ENCODE results near the gene ENKUR.

The ENKUR gene

GRCh38 chr10:24989867-24990266, 26.1 kb downstream of the ENKUR start:
- Histone ChIP-seq H3K9me3 (replicated peaks; ENCODE audit: low read length) (no peaks in the 10 kb centered on the region), H3K4me3 (ENCODE audit: low read length) (no peak overlapping the region), H3K4me1 (ENCODE audit: control insufficient read depth, insufficient read depth, low read length) (no peaks in the 10 kb centered on the region), H3K9ac (ENCODE audit: low read depth, low read length) (no peak overlapping the region), H3K27me3 (ENCODE audit: control insufficient read depth, insufficient read depth, low read length) (no peaks in the 10 kb centered on the region), H3K4me2 (ENCODE audit: low read length) (no peak overlapping the region), H3K36me3 (ENCODE audit: insufficient read depth, low read length) (no peaks in the 10 kb centered on the region)

- Histone ChIP-seq H3K4me3 (ENCODE audit: low read length) (no peak overlapping the region), H3K4me1 (ENCODE audit: control insufficient read depth, insufficient read depth, low read length) (no peaks in the 10 kb centered on the region), H3K27me3 (ENCODE audit: control insufficient read depth, insufficient read depth, low read length) (no peaks in the 10 kb centered on the region), H3K9me3 (replicated peaks; ENCODE audit: low read length) (no peaks in the 10 kb centered on the region), H3K4me2 (ENCODE audit: low read length) (no peak overlapping the region), H3K36me3 (ENCODE audit: insufficient read depth, low read length) (no peaks in the 10 kb centered on the region), H3K9ac (ENCODE audit: low read depth, low read length) (no peak overlapping the region)
Observed at GRCh38 chr10:24988831-24989640, 26.9 kb downstream of the ENKUR start.

- H3K4me1 ChIP-seq (ENCODE audit: control insufficient read depth, insufficient read depth, low read length) = no peaks in the 10 kb centered on the region
- H3K36me3 ChIP-seq (ENCODE audit: insufficient read depth, low read length) = no peaks in the 10 kb centered on the region
- no peaks in the 10 kb centered on the region for H3K27me3 ChIP-seq (ENCODE audit: control insufficient read depth, insufficient read depth, low read length)
- H3K9ac ChIP-seq (ENCODE audit: low read depth, low read length) = no peak overlapping the region
- H3K9me3 ChIP-seq (replicated peaks; ENCODE audit: low read length) = no peaks in the 10 kb centered on the region
- H3K4me3 ChIP-seq (ENCODE audit: low read length) = no peak overlapping the region
- H3K4me2 ChIP-seq (ENCODE audit: low read length) = no peak overlapping the region
Observed at GRCh38 chr10:24984906-24985305, 31.1 kb downstream of the ENKUR start.

GRCh38 chr10:24983946-24984345, 32.0 kb downstream of the ENKUR start:
- no peaks in the 10 kb centered on the region for H3K4me1 ChIP-seq (ENCODE audit: control insufficient read depth, insufficient read depth, low read length)
- no peak overlapping the region for H3K4me2 ChIP-seq (ENCODE audit: low read length)
- no peaks in the 10 kb centered on the region for H3K9me3 ChIP-seq (replicated peaks; ENCODE audit: low read length)
- no peak overlapping the region for H3K9ac ChIP-seq (ENCODE audit: low read depth, low read length)
- no peak overlapping the region for H3K4me3 ChIP-seq (ENCODE audit: low read length)
- no peaks in the 10 kb centered on the region for H3K27me3 ChIP-seq (ENCODE audit: control insufficient read depth, insufficient read depth, low read length)
- no peaks in the 10 kb centered on the region for H3K36me3 ChIP-seq (ENCODE audit: insufficient read depth, low read length)

- no peaks in the 10 kb centered on the region for H3K36me3 ChIP-seq (ENCODE audit: insufficient read depth, low read length)
- no peak overlapping the region for H3K4me2 ChIP-seq (ENCODE audit: low read length)
- no peaks in the 10 kb centered on the region for H3K9me3 ChIP-seq (replicated peaks; ENCODE audit: low read length)
- H3K27me3 ChIP-seq (ENCODE audit: control insufficient read depth, insufficient read depth, low read length) = no peaks in the 10 kb centered on the region
- no peak overlapping the region for H3K4me3 ChIP-seq (ENCODE audit: low read length)
- no peak overlapping the region for H3K9ac ChIP-seq (ENCODE audit: low read depth, low read length)
- H3K4me1 ChIP-seq (ENCODE audit: control insufficient read depth, insufficient read depth, low read length) = no peaks in the 10 kb centered on the region
Observed at GRCh38 chr10:24983130-24983529, 32.8 kb downstream of the ENKUR start.

- H3K9me3 ChIP-seq (replicated peaks; ENCODE audit: low read length) = no peaks in the 10 kb centered on the region
- H3K4me1 ChIP-seq (ENCODE audit: control insufficient read depth, insufficient read depth, low read length) = no peaks in the 10 kb centered on the region
- H3K36me3 ChIP-seq (ENCODE audit: insufficient read depth, low read length) = no peaks in the 10 kb centered on the region
- no peak overlapping the region for H3K9ac ChIP-seq (ENCODE audit: low read depth, low read length)
- no peaks in the 10 kb centered on the region for H3K27me3 ChIP-seq (ENCODE audit: control insufficient read depth, insufficient read depth, low read length)
- H3K4me3 ChIP-seq (ENCODE audit: low read length) = no peak overlapping the region
- H3K4me2 ChIP-seq (ENCODE audit: low read length) = no peak overlapping the region
Observed at GRCh38 chr10:24982319-24983112, 33.4 kb downstream of the ENKUR start.

- H3K36me3 ChIP-seq (ENCODE audit: insufficient read depth, low read length) = no peaks in the 10 kb centered on the region
- H3K4me1 ChIP-seq (ENCODE audit: control insufficient read depth, insufficient read depth, low read length) = no peaks in the 10 kb centered on the region
- H3K27me3 ChIP-seq (ENCODE audit: control insufficient read depth, insufficient read depth, low read length) = no peaks in the 10 kb centered on the region
- H3K9me3 ChIP-seq (replicated peaks; ENCODE audit: low read length) = no peaks in the 10 kb centered on the region
- no peak overlapping the region for H3K4me3 ChIP-seq (ENCODE audit: low read length)
- H3K4me2 ChIP-seq (ENCODE audit: low read length) = no peak overlapping the region
- H3K9ac ChIP-seq (ENCODE audit: low read depth, low read length) = no peak overlapping the region
Observed at GRCh38 chr10:24981161-24981710, 34.7 kb downstream of the ENKUR start.

GRCh38 chr10:24979685-24980084, 36.3 kb downstream of the ENKUR start:
- Histone ChIP-seq H3K36me3 (ENCODE audit: insufficient read depth, low read length) (no peaks in the 10 kb centered on the region), H3K4me2 (ENCODE audit: low read length) (no peak overlapping the region), H3K9ac (ENCODE audit: low read depth, low read length) (no peak overlapping the region), H3K4me1 (ENCODE audit: control insufficient read depth, insufficient read depth, low read length) (peaks cover 7% of the 10 kb centered on the region), H3K4me3 (ENCODE audit: low read length) (no peak overlapping the region), H3K27me3 (ENCODE audit: control insufficient read depth, insufficient read depth, low read length) (no peaks in the 10 kb centered on the region), H3K9me3 (replicated peaks; ENCODE audit: low read length) (no peaks in the 10 kb centered on the region)

- peaks cover 9% of the 10 kb centered on the region for H3K4me1 ChIP-seq (ENCODE audit: control insufficient read depth, insufficient read depth, low read length)
- H3K4me2 ChIP-seq (ENCODE audit: low read length) = peak overlapping the region; percentile 17
- no peaks in the 10 kb centered on the region for H3K27me3 ChIP-seq (ENCODE audit: control insufficient read depth, insufficient read depth, low read length)
- H3K4me3 ChIP-seq (ENCODE audit: low read length) = no peak overlapping the region
- peak overlapping the region; percentile 4 for H3K9ac ChIP-seq (ENCODE audit: low read depth, low read length)
- no peaks in the 10 kb centered on the region for H3K36me3 ChIP-seq (ENCODE audit: insufficient read depth, low read length)
- no peaks in the 10 kb centered on the region for H3K9me3 ChIP-seq (replicated peaks; ENCODE audit: low read length)
Observed at GRCh38 chr10:24974976-24975375, 41.0 kb downstream of the ENKUR start.

- Histone ChIP-seq H3K36me3 (ENCODE audit: insufficient read depth, low read length) (no peaks in the 10 kb centered on the region), H3K4me3 (ENCODE audit: low read length) (no peak overlapping the region), H3K9ac (ENCODE audit: low read depth, low read length) (no peak overlapping the region), H3K9me3 (replicated peaks; ENCODE audit: low read length) (no peaks in the 10 kb centered on the region), H3K4me1 (ENCODE audit: control insufficient read depth, insufficient read depth, low read length) (peaks cover 9% of the 10 kb centered on the region), H3K4me2 (ENCODE audit: low read length) (no peak overlapping the region), H3K27me3 (ENCODE audit: control insufficient read depth, insufficient read depth, low read length) (no peaks in the 10 kb centered on the region)
Observed at GRCh38 chr10:24973163-24973562, 42.8 kb downstream of the ENKUR start.

- Histone ChIP-seq H3K4me2 (ENCODE audit: low read length) (no peak overlapping the region), H3K4me1 (ENCODE audit: control insufficient read depth, insufficient read depth, low read length) (peaks cover 9% of the 10 kb centered on the region), H3K4me3 (ENCODE audit: low read length) (no peak overlapping the region), H3K27me3 (ENCODE audit: control insufficient read depth, insufficient read depth, low read length) (no peaks in the 10 kb centered on the region), H3K9ac (ENCODE audit: low read depth, low read length) (no peak overlapping the region), H3K36me3 (ENCODE audit: insufficient read depth, low read length) (no peaks in the 10 kb centered on the region), H3K9me3 (replicated peaks; ENCODE audit: low read length) (no peaks in the 10 kb centered on the region)
Observed at GRCh38 chr10:24971374-24971773, 44.6 kb downstream of the ENKUR start.
